ENCODE measurements around the gene SYT8.

SYT8 gene

DNA sequence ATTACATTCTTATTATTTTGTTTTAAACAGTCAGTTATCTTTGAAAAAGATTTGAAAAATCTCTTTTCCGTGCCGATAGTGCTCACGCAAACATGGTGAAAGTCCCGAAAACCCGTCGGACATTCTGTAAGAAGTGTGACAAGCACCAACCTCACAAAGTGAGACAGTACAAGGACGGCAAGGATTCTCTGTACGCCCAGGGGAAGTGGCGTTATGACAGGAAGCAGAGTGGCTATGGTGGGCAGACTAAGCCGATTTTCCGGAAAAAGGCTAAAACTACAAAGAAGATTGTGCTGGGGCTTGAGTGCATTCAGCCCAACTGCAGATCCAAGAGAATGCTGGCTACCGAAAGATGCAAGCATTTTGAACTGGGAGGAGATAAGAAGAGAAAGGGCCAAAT is 42.3 kb upstream of the SYT8 start:
- no peaks in the 10 kb centered on the region for H3K79me2 ChIP-seq (ENCODE audit: insufficient read depth, low read depth)
- TF ChIP-seq, protein P1, sequence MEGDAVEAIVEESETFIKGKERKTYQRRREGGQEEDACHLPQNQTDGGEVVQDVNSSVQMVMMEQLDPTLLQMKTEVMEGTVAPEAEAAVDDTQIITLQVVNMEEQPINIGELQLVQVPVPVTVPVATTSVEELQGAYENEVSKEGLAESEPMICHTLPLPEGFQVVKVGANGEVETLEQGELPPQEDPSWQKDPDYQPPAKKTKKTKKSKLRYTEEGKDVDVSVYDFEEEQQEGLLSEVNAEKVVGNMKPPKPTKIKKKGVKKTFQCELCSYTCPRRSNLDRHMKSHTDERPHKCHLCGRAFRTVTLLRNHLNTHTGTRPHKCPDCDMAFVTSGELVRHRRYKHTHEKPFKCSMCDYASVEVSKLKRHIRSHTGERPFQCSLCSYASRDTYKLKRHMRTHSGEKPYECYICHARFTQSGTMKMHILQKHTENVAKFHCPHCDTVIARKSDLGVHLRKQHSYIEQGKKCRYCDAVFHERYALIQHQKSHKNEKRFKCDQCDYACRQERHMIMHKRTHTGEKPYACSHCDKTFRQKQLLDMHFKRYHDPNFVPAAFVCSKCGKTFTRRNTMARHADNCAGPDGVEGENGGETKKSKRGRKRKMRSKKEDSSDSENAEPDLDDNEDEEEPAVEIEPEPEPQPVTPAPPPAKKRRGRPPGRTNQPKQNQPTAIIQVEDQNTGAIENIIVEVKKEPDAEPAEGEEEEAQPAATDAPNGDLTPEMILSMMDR (conservative IDR thresholded peaks at IDR 0.05; ENCODE audit: low read depth, low read length) = no peak
- no peak overlapping the region for H3K27ac ChIP-seq
- no peak overlapping the region for H3K9ac ChIP-seq
- no peaks in the 10 kb centered on the region for H3K4me1 ChIP-seq (ENCODE audit: low read depth, poor library complexity, severe bottlenecking)
- no peaks in the 10 kb centered on the region for H3K36me3 ChIP-seq (ENCODE audit: insufficient read depth)
- no peaks in the 10 kb centered on the region for H4K20me1 ChIP-seq (ENCODE audit: insufficient read depth)
- no peak overlapping the region for H2AFZ ChIP-seq (ENCODE audit: low read depth)
- peaks cover 91% of the 10 kb centered on the region for H3K27me3 ChIP-seq (ENCODE audit: insufficient read depth, low read depth)
- no peak overlapping the region for H3K4me2 ChIP-seq
- H3K4me3 ChIP-seq (IDR thresholded peaks at IDR 0.05; ENCODE audit: insufficient read depth, low read depth, low read length) = no peak overlapping the region

DNA sequence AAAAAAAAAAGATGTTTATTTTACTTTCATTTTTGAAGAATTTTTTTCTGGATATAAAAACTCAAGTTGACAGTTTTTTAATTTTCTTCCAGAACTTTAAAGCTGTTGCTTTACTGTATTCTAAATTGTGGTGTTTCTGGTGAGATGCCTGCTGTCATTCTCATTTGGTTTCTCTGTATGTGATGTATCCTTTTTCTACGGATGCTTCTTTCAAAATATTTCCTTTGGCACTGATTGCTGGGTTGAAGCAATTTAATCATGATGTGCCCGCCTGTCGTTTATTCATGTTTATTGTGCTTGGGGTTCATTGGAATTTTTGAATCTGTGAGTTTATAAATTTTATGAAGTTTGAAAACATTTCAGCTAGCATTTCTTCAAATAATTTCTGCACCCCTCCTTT is 41.7 kb upstream of the SYT8 start:
- H2AFZ ChIP-seq (ENCODE audit: low read depth) = no peak overlapping the region
- TF ChIP-seq, protein P1 (conservative IDR thresholded peaks at IDR 0.05; ENCODE audit: low read depth, low read length) = no peak

DNA sequence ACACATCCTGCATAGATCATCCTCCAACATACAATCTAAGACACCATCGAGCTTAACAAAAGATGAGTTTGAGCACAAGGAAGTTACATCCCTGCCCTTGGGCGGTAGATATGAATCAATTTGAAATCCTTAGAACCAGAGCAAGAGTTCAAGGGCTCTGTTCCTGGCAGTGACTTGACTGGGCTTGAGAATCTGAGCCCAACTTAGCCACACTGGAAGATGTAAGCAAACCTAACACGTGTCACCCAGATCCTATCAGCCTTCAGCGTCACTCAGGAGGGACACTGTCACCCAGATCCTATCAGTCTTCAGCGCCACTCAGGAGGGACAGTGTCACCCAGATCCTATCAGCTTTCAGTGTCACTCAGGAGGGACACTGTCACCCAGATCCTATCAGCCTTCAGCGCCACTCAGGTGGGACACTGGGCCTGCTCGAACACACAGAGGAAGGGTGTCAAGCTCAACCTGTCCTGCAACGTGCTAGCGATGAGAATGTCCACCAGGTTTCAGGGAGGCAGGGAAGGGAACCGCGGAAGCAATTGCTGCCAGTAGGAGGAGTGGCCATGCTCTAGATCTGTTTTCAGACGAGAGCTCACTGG is 38.3 kb upstream of the SYT8 start:
- no peak overlapping the region for H3K27ac ChIP-seq
- no peak overlapping the region for H3K9ac ChIP-seq
- H3K79me2 ChIP-seq (ENCODE audit: insufficient read depth, low read depth) = no peaks in the 10 kb centered on the region
- no peak overlapping the region for H3K4me3 ChIP-seq (IDR thresholded peaks at IDR 0.05; ENCODE audit: insufficient read depth, low read depth, low read length)
- no peak overlapping the region for H2AFZ ChIP-seq (ENCODE audit: low read depth)
- no peaks in the 10 kb centered on the region for H3K36me3 ChIP-seq (ENCODE audit: insufficient read depth)
- peaks cover 95% of the 10 kb centered on the region for H3K27me3 ChIP-seq (ENCODE audit: insufficient read depth, low read depth)
- TF ChIP-seq, protein P1 (conservative IDR thresholded peaks at IDR 0.05; ENCODE audit: low read depth, low read length) = no peak
- H3K4me2 ChIP-seq = no peak overlapping the region
- no peaks in the 10 kb centered on the region for H3K4me1 ChIP-seq (ENCODE audit: low read depth, poor library complexity, severe bottlenecking)
- no peaks in the 10 kb centered on the region for H4K20me1 ChIP-seq (ENCODE audit: insufficient read depth)

More for the DNA sequence above, 41.7 kb upstream of the SYT8 start:
- Histone ChIP-seq H3K9ac (no peak overlapping the region), H3K4me1 (ENCODE audit: low read depth, poor library complexity, severe bottlenecking) (no peaks in the 10 kb centered on the region), H3K27ac (no peak overlapping the region), H3K36me3 (ENCODE audit: insufficient read depth) (no peaks in the 10 kb centered on the region), H4K20me1 (ENCODE audit: insufficient read depth) (no peaks in the 10 kb centered on the region), H3K4me2 (no peak overlapping the region), H3K4me3 (IDR thresholded peaks at IDR 0.05; ENCODE audit: insufficient read depth, low read depth, low read length) (no peak overlapping the region), H3K27me3 (ENCODE audit: insufficient read depth, low read depth) (peaks cover 94% of the 10 kb centered on the region), H3K79me2 (ENCODE audit: insufficient read depth, low read depth) (no peaks in the 10 kb centered on the region)

DNA sequence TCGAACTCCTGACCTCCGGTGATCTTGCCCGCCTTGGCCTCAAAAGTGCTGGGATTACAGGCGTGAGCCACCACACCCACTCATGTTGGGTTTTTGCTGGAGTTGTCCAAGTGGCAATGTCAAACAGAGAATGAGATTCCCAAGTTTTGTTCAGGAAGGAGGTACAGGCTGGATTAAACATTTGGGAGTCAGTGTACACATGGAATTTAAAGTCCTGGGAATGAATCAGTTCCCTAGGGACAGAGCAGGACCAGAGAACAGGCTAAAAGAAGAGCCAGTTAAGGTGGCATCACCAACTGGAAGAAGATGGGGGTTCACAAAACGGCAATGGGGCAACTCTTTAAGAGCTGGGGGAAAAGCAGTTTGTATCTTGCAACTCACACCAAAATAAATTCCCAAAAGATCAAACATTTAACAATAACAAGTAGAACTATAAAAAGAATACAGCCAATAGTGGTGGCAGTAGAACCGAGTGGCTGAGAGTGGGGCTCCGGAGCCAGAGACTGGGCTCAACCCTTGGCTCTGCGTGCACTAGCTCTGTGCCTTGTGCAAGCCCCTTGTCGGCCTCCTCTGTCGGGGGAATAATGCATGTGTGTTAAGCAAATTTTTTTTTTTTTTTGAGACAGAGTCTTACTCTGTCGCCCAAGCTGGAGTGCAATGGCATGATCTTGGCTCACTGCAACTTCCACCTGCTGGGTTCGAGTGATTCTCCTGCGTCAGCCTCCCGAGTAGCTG is 37.2 kb upstream of the SYT8 start:
- H4K20me1 ChIP-seq (ENCODE audit: insufficient read depth) = no peaks in the 10 kb centered on the region
- H3K27me3 ChIP-seq (ENCODE audit: insufficient read depth, low read depth) = peaks cover 95% of the 10 kb centered on the region
- TF ChIP-seq, protein P1 (conservative IDR thresholded peaks at IDR 0.05; ENCODE audit: low read depth, low read length) = no peak
- H3K4me2 ChIP-seq = no peak overlapping the region
- H3K36me3 ChIP-seq (ENCODE audit: insufficient read depth) = no peaks in the 10 kb centered on the region
- no peak overlapping the region for H2AFZ ChIP-seq (ENCODE audit: low read depth)
- H3K4me1 ChIP-seq (ENCODE audit: low read depth, poor library complexity, severe bottlenecking) = no peaks in the 10 kb centered on the region
- H3K79me2 ChIP-seq (ENCODE audit: insufficient read depth, low read depth) = no peaks in the 10 kb centered on the region
- H3K9ac ChIP-seq = no peak overlapping the region
- no peak overlapping the region for H3K27ac ChIP-seq
- no peak overlapping the region for H3K4me3 ChIP-seq (IDR thresholded peaks at IDR 0.05; ENCODE audit: insufficient read depth, low read depth, low read length)
